Gastroesophageal sphincter (tissue), 3 donors: ENCODE results near the gene GRIA2.

Experiments
- EP300 ChIP-seq: sonication (generic); formaldehyde crosslinking; IDR thresholded peaks from one replicate; pipeline ENCODE4 v1.6.1; 2017; ENCODE audit warnings: antibody characterized with exemption, mild to moderate bottlenecking
- POLR2A ChIP-seq, 2 donors: fragments of 450-650 bp; IDR thresholded peaks; one replicate each; pipeline ENCODE4 v1.6.1; 2017; ENCODE audit warnings: antibody characterized with exemption in 2 of 2, mild to moderate bottlenecking in 2 of 2, moderate library complexity in 1 of 2
- POLR2AphosphoS5 ChIP-seq: sonication (generic); formaldehyde crosslinking; IDR thresholded peaks from one replicate; pipeline ENCODE4 v1.6.1; 2017; ENCODE audit warnings: antibody characterized with exemption
- TF ChIP-seq, protein P1 (sequence below), 4 experiments: fragments of 200-600 bp in 2 of 4; fragments of 450-650 bp in 2 of 4; sonication (generic) in 1 of 4; IDR thresholded peaks; one replicate each; pipeline ENCODE4 v1.5.1; 2017 to 2019; ENCODE audit warnings: antibody characterized with exemption in 4 of 4, mild to moderate bottlenecking in 2 of 4, moderate library complexity in 2 of 4

DNA sequence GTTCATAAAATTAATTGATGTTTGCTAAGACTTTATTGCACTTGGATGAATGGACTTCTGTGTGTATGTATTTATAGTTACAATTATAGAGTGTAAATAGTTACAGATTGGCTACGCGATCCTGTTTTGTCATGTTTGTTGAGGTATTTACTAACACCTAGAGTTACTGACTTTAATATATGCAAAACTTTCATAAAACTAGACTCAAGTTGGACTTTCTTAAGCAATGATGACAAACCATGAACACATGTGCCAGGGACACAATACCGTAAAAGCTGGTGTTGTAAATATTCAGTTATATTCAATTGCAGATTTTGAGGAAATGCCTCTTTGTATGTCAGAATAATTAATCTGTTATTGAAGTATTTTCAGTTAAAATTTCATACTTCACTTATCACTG lies 6.1 kb downstream of the GRIA2 start:
- TF ChIP-seq, protein P1, sequence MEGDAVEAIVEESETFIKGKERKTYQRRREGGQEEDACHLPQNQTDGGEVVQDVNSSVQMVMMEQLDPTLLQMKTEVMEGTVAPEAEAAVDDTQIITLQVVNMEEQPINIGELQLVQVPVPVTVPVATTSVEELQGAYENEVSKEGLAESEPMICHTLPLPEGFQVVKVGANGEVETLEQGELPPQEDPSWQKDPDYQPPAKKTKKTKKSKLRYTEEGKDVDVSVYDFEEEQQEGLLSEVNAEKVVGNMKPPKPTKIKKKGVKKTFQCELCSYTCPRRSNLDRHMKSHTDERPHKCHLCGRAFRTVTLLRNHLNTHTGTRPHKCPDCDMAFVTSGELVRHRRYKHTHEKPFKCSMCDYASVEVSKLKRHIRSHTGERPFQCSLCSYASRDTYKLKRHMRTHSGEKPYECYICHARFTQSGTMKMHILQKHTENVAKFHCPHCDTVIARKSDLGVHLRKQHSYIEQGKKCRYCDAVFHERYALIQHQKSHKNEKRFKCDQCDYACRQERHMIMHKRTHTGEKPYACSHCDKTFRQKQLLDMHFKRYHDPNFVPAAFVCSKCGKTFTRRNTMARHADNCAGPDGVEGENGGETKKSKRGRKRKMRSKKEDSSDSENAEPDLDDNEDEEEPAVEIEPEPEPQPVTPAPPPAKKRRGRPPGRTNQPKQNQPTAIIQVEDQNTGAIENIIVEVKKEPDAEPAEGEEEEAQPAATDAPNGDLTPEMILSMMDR (IDR thresholded peaks at IDR 0.05), result no peak
- no peak for TF ChIP-seq POLR2AphosphoS5
- TF ChIP-seq POLR2A (IDR thresholded peaks at IDR 0.05), result no peak
- TF ChIP-seq EP300, result no peak
